Sigmoid colon (tissue), 7 donors: ENCODE results near the gene CNIH3. TPM values are rescaled to one million over a fixed set of nuclear protein-coding genes. Genes with fewer than 3 reads are reported as not detected.

Experiments used
- DNase-seq: peaks from one replicate; pipeline ENCODE4 v3.0.0-alpha.2; 2019
- H3K27ac ChIP-seq, 4 donors: fragments of 200-600 bp; sonication (generic); one replicate each; pipeline ENCODE4 v1.5.1; 2016 to 2019; ENCODE audit warnings: mild to moderate bottlenecking in 1 of 4
- H3K27me3 ChIP-seq, 3 donors: fragments of 200-600 bp; sonication (generic); one replicate each; pipeline ENCODE4 v1.5.1; 2019; ENCODE audit warnings: mild to moderate bottlenecking in 1 of 3
- H3K36me3 ChIP-seq, 4 donors: fragments of 200-600 bp; sonication (generic); one replicate each; pipeline ENCODE4 v1.5.1; 2016 to 2019
- H3K4me1 ChIP-seq, 4 donors: fragments of 200-600 bp; sonication (generic); one replicate each; pipeline ENCODE4 v1.5.1; 2017 to 2019
- H3K4me3 ChIP-seq, 4 donors: fragments of 200-600 bp; sonication (generic); one replicate each; pipeline ENCODE4 v1.5.1; 2017 to 2019; ENCODE audit warnings: mild to moderate bottlenecking in 2 of 4, moderate library complexity in 1 of 4
- H3K9me3 ChIP-seq, 4 donors: fragments of 200-600 bp in 3 of 4; sonication (generic) in 3 of 4; one replicate each; pipeline versions ENCODE4 v1.5.1 to v1.6.1; 2013 to 2019
- CTCF ChIP-seq, 4 experiments: fragments of 450-650 bp in 3 of 4; fragments of 200-600 bp in 1 of 4; IDR thresholded peaks; one replicate each; pipeline ENCODE4 v1.5.1; 2016 to 2019; ENCODE audit warnings: antibody characterized with exemption in 4 of 4, mild to moderate bottlenecking in 3 of 4, moderate library complexity in 2 of 4
- EP300 ChIP-seq, 4 donors: sonication (generic); formaldehyde crosslinking; IDR thresholded peaks; one replicate each; pipeline ENCODE4 v1.6.1; 2017; ENCODE audit warnings: antibody characterized with exemption in 4 of 4
- POLR2A ChIP-seq, 2 donors: fragments of 450-650 bp; IDR thresholded peaks; one replicate each; pipeline ENCODE4 v1.6.1; 2016; ENCODE audit warnings: antibody characterized with exemption in 2 of 2, mild to moderate bottlenecking in 2 of 2, moderate library complexity in 2 of 2
- POLR2AphosphoS5 ChIP-seq, 4 donors: sonication (generic); formaldehyde crosslinking; IDR thresholded peaks; one replicate each; pipeline ENCODE4 v1.6.1; 2017; ENCODE audit warnings: antibody characterized with exemption in 4 of 4
- WGBS, 2 donors: extraction: QIAGEN DNeasy Blood & Tissue Kit; methylation state at CpG; one replicate each; pipeline ENCODE4 v1.1.7; 2013; 5-methylcytosine and 5-hydroxymethylcytosine counted together
- intact Hi-C: fragments of 100-400 bp; cut with DNase I; formaldehyde crosslinking; loops from one replicate; pipeline ENCODE4 v1.15.1; 2023
- polyA plus RNA-seq, 3 donors: library from polyadenylated mRNA; stranded (reverse); fragments of 200-250 nt; gene quantifications; one replicate each; pipeline ENCODE4 v1.2.3, GENCODE V29; 2013
- total RNA-seq, 4 donors: library from RNA; depleted of rRNA; stranded (reverse); fragments of >200 nt; gene quantifications; one replicate each; pipeline ENCODE4 v1.1.0, GENCODE V29; 2016
- donor health status: healthy with polysubstance abuse.
- donor health status: Bipolar disorder and iron deficiency.
- donor health status: healthy.

CNIH3 gene
- total and polyA plus RNA-seq, 7 donors = 0.60 to 2.8 (median 1.4) TPM

- intact Hi-C loops = no loop called here
- DNase-seq = no peak
- H3K36me3 ChIP-seq = no peaks in the 10 kb centered on the region
- no peaks in the 10 kb centered on the region for H3K27me3 ChIP-seq
- 13 to 54% methylated on average over 2 of the region's 2 CpGs for WGBS, 2 donors
- H3K4me1 ChIP-seq = no peaks in the 10 kb centered on the region
- TF ChIP-seq POLR2AphosphoS5 (IDR thresholded peaks at IDR 0.05) (no peak), EP300 (IDR thresholded peaks at IDR 0.05) (no peak), POLR2A (IDR thresholded peaks at IDR 0.05) (no peak), CTCF (IDR thresholded peaks at IDR 0.05) (no peak)
- no peak overlapping the region for H3K27ac ChIP-seq
- no peak overlapping the region for H3K4me3 ChIP-seq
- H3K9me3 ChIP-seq = no peaks in the 10 kb centered on the region
Measured at GRCh38 chr1:224777180-224777579, 161.1 kb downstream of the CNIH3 start.

- Histone ChIP-seq H3K27ac (no peak overlapping the region), H3K36me3 (no peaks in the 10 kb centered on the region), H3K27me3 (no peaks in the 10 kb centered on the region), H3K4me3 (no peak overlapping the region), H3K4me1 (no peaks in the 10 kb centered on the region), H3K9me3 (no peaks in the 10 kb centered on the region)
- no peak for DNase-seq
- TF ChIP-seq EP300 (IDR thresholded peaks at IDR 0.05) (no peak), CTCF (IDR thresholded peaks at IDR 0.05) (no peak)
- intact Hi-C loops = no loop called here
Measured at GRCh38 chr1:224779536-224779935, 163.4 kb downstream of the CNIH3 start.

GRCh38 chr1:224780736-224781135, 164.6 kb downstream of the CNIH3 start:
- WGBS, 2 donors = 84 to 85% methylated on average over 5 of the region's 5 CpGs
- no peak overlapping the region for H3K4me3 ChIP-seq
- no peaks in the 10 kb centered on the region for H3K27me3 ChIP-seq
- intact Hi-C loops = no loop called here
- H3K36me3 ChIP-seq = no peaks in the 10 kb centered on the region
- no peak for DNase-seq
- no peak overlapping the region for H3K27ac ChIP-seq
- TF ChIP-seq POLR2AphosphoS5 (IDR thresholded peaks at IDR 0.05) = no peak
- TF ChIP-seq EP300 (IDR thresholded peaks at IDR 0.05) = no peak
- TF ChIP-seq CTCF (IDR thresholded peaks at IDR 0.05) = no peak
- TF ChIP-seq POLR2A (IDR thresholded peaks at IDR 0.05) = no peak
- no peaks in the 10 kb centered on the region for H3K9me3 ChIP-seq
- no peaks in the 10 kb centered on the region for H3K4me1 ChIP-seq

GRCh38 chr1:224781800-224782199, 165.7 kb downstream of the CNIH3 start:
- Histone ChIP-seq H3K4me3 (no peak overlapping the region), H3K4me1 (no peaks in the 10 kb centered on the region), H3K9me3 (no peaks in the 10 kb centered on the region), H3K36me3 (no peaks in the 10 kb centered on the region), H3K27me3 (no peaks in the 10 kb centered on the region), H3K27ac (no peak overlapping the region)
- TF ChIP-seq POLR2AphosphoS5 (IDR thresholded peaks at IDR 0.05) (no peak), CTCF (IDR thresholded peaks at IDR 0.05) (no peak), POLR2A (IDR thresholded peaks at IDR 0.05) (no peak), EP300 (IDR thresholded peaks at IDR 0.05) (no peak)
- 48 to 70% methylated on average over 2 of the region's 2 CpGs for WGBS, 2 donors
- intact Hi-C loops = no loop called here
- DNase-seq = no peak

GRCh38 chr1:224782281-224783000, 166.3 kb downstream of the CNIH3 start:
- H3K27me3 ChIP-seq = no peaks in the 10 kb centered on the region
- 94 to 96% methylated on average over 2 of the region's 2 CpGs for WGBS, 2 donors
- no peak for DNase-seq

More at GRCh38 chr1:224782281-224783000, 166.3 kb downstream of the CNIH3 start:
- Histone ChIP-seq H3K36me3 (no peaks in the 10 kb centered on the region), H3K27ac (no peak overlapping the region), H3K4me3 (no peak overlapping the region), H3K4me1 (no peaks in the 10 kb centered on the region), H3K9me3 (no peaks in the 10 kb centered on the region)
- no peak for TF ChIP-seq EP300 (IDR thresholded peaks at IDR 0.05)
- no peak for TF ChIP-seq POLR2AphosphoS5 (IDR thresholded peaks at IDR 0.05)
- intact Hi-C loops = no loop called here
